ENCODE results near the gene DGAT2L6.

DGAT2L6 gene

GRCh38 chrX:70247252-70247651 lies 70.0 kb downstream of the DGAT2L6 start:
- no peak for TF ChIP-seq CTCF (IDR thresholded peaks at IDR 0.05; ENCODE audit: low read length, missing control alignments)
- DNase-seq (ENCODE audit: low read depth): no peak
- H3K4me3 ChIP-seq (replicated peaks; ENCODE audit: low read depth, low read length): no peak overlapping the region

- DNase-seq (ENCODE audit: low read depth): no peak
- no peak for TF ChIP-seq CTCF (IDR thresholded peaks at IDR 0.05; ENCODE audit: low read length, missing control alignments)
- no peak overlapping the region for H3K4me3 ChIP-seq (replicated peaks; ENCODE audit: low read depth, low read length)
Observed at GRCh38 chrX:70252491-70252890, 75.2 kb downstream of the DGAT2L6 start.

- no peak for DNase-seq (ENCODE audit: low read depth)
- no peak overlapping the region for H3K4me3 ChIP-seq (replicated peaks; ENCODE audit: low read depth, low read length)
- TF ChIP-seq CTCF (IDR thresholded peaks at IDR 0.05; ENCODE audit: low read length, missing control alignments): no peak
Observed at GRCh38 chrX:70253377-70254062, 76.2 kb downstream of the DGAT2L6 start.

- DNase-seq (ENCODE audit: low read depth): no peak
- no peak overlapping the region for H3K4me3 ChIP-seq (replicated peaks; ENCODE audit: low read depth, low read length)
- TF ChIP-seq CTCF (IDR thresholded peaks at IDR 0.05; ENCODE audit: low read length, missing control alignments): no peak
Observed at GRCh38 chrX:70254063-70254400, 76.7 kb downstream of the DGAT2L6 start.

- no peak overlapping the region for H3K4me3 ChIP-seq (replicated peaks; ENCODE audit: low read depth, low read length)
- no peak for DNase-seq (ENCODE audit: low read depth)
- TF ChIP-seq CTCF (IDR thresholded peaks at IDR 0.05; ENCODE audit: low read length, missing control alignments): no peak
Observed at GRCh38 chrX:70254909-70255308, 77.6 kb downstream of the DGAT2L6 start.
